Activated CD8-positive, alpha-beta memory T cell treated with anti-CD3 and anti-CD28 coated beads, Interleukin-2, amount 10 ng/mL, durations not matched to agents 7 days and 5 days (primary cell): ENCODE measurements around the gene CXCL14. TPM values are rescaled to one million over a fixed set of nuclear protein-coding genes. Genes with fewer than 3 reads are reported as not detected.

Source experiments
- ATAC-seq: fragments of 150-1000 bp; cut with Tn5 transposase; one replicate; pipeline ENCODE4 v1.10.0; 2021; ENCODE audit warnings: moderate library complexity
- CTCF ChIA-PET: fragments of 350-600 bp; sonication (Branson Sonifier 250); formaldehyde crosslinking; loops from one replicate; lab custom pipeline; 2021; ENCODE audit warnings: antibody characterized with exemption; lab: Charles Lee
- DNase-seq: peaks from one replicate; pipeline ENCODE4 v3.0.0-alpha.2; 2020
- H3K27ac Mint-ChIP-seq: one replicate; pipeline ENCODE4 v1.8.0; 2021; ENCODE audit warnings: mild to moderate bottlenecking, mixed read lengths
- H3K27me3 Mint-ChIP-seq: one replicate; pipeline ENCODE4 v1.8.0; 2021; ENCODE audit warnings: mixed read lengths
- H3K36me3 Mint-ChIP-seq: one replicate; pipeline ENCODE4 v1.8.0; 2021; ENCODE audit warnings: mild to moderate bottlenecking, mixed read lengths
- H3K4me1 Mint-ChIP-seq: one replicate; pipeline ENCODE4 v1.8.0; 2021; ENCODE audit warnings: mixed read lengths
- H3K4me3 Mint-ChIP-seq: one replicate; pipeline ENCODE4 v1.8.0; 2021; ENCODE audit warnings: mild to moderate bottlenecking, moderate library complexity, mixed read lengths
- H3K9me3 Mint-ChIP-seq: one replicate; pipeline ENCODE4 v1.8.0; 2022; ENCODE audit warnings: low read depth, mixed read lengths
- total RNA-seq, 2 experiments: library from RNA; stranded (reverse); gene quantifications; one replicate each; pipeline ENCODE4 v1.2.3, GENCODE V29; 2021

CXCL14 gene
- total RNA-seq, 2 experiments from 2014 or later = not detected

- Mint-ChIP-seq H3K4me3 (peak overlapping the region; percentile 86), H3K9me3 (no peaks in the 10 kb centered on the region), H3K27me3 (peaks cover 89% of the 10 kb centered on the region), H3K4me1 (peaks cover 10% of the 10 kb centered on the region), H3K27ac (peak overlapping the region; percentile 60), H3K36me3 (peaks cover 5% of the 10 kb centered on the region)
- CTCF ChIA-PET = interaction anchor here (0.7 to 4.2 kb wide), 5 partner anchors 16 to 86 kb away, joined by 3 to 16 read pairs (median 3); no protein-coding TSS in a partner anchor
- ATAC-seq = peak; percentile 58
- DNase-seq = no peak
Measured at GRCh38 chr5:135543485-135544304, 35.1 kb downstream of the CXCL14 start.

GRCh38 chr5:135543001-135543484 lies 35.7 kb downstream of the CXCL14 start:
- CTCF ChIA-PET = interaction anchor here (0.7 to 4.2 kb wide), 6 partner anchors 9 to 85 kb away, joined by 3 to 16 read pairs (median 4); no protein-coding TSS in a partner anchor
- Mint-ChIP-seq H3K36me3 (peaks cover 5% of the 10 kb centered on the region), H3K9me3 (no peaks in the 10 kb centered on the region), H3K4me3 (peak overlapping the region; percentile 78), H3K4me1 (peaks cover 10% of the 10 kb centered on the region), H3K27me3 (peaks cover 89% of the 10 kb centered on the region), H3K27ac (peak overlapping the region; percentile 60)
- DNase-seq = no peak
- ATAC-seq = no peak

- Mint-ChIP-seq H3K36me3 (peaks cover 5% of the 10 kb centered on the region), H3K27me3 (peaks cover 89% of the 10 kb centered on the region), H3K9me3 (no peaks in the 10 kb centered on the region), H3K27ac (no peak overlapping the region), H3K4me1 (peaks cover 10% of the 10 kb centered on the region), H3K4me3 (no peak overlapping the region)
- DNase-seq (no peak), ATAC-seq (no peak)
- CTCF ChIA-PET = interaction anchor here (1.0 to 4.2 kb wide), 6 partner anchors 9 to 84 kb away, joined by 3 to 16 read pairs (median 8); no protein-coding TSS in a partner anchor
Measured at GRCh38 chr5:135541807-135542502, 36.8 kb downstream of the CXCL14 start.

GRCh38 chr5:135539430-135540005 lies 39.3 kb downstream of the CXCL14 start:
- no peaks in the 10 kb centered on the region for H3K9me3 Mint-ChIP-seq

GRCh38 chr5:135538261-135538660 lies 40.5 kb downstream of the CXCL14 start:
- Mint-ChIP-seq H3K36me3 (peaks cover 3% of the 10 kb centered on the region), H3K4me3 (no peak overlapping the region), H3K4me1 (peaks cover 9% of the 10 kb centered on the region), H3K27ac (no peak overlapping the region), H3K9me3 (no peaks in the 10 kb centered on the region), H3K27me3 (peaks cover 93% of the 10 kb centered on the region)
- no peak for DNase-seq
- ATAC-seq = no peak
- CTCF ChIA-PET = interaction anchor here (1.8 kb wide), 1 partner anchor 28 kb away, joined by 6 read pairs; no protein-coding TSS in a partner anchor

More at GRCh38 chr5:135539430-135540005, 39.3 kb downstream of the CXCL14 start:
- Mint-ChIP-seq H3K27ac (no peak overlapping the region), H3K27me3 (peaks cover 88% of the 10 kb centered on the region), H3K4me1 (peaks cover 15% of the 10 kb centered on the region), H3K4me3 (no peak overlapping the region), H3K36me3 (peaks cover 5% of the 10 kb centered on the region)
- CTCF ChIA-PET = interaction anchor here (1.1 to 4.2 kb wide), 3 partner anchors 11 to 73 kb away, joined by 3 to 16 read pairs (median 10); no protein-coding TSS in a partner anchor
- ATAC-seq = no peak
- no peak for DNase-seq

GRCh38 chr5:135537745-135538144 lies 41.0 kb downstream of the CXCL14 start:
- no peaks in the 10 kb centered on the region for H3K36me3 Mint-ChIP-seq
- H3K9me3 Mint-ChIP-seq = no peaks in the 10 kb centered on the region
- no peak for ATAC-seq
- no peak overlapping the region for H3K4me3 Mint-ChIP-seq
- H3K27me3 Mint-ChIP-seq = peaks cover 93% of the 10 kb centered on the region
- DNase-seq = no peak
- H3K4me1 Mint-ChIP-seq = peaks cover 5% of the 10 kb centered on the region
- CTCF ChIA-PET = interaction anchor here (1.3 to 1.8 kb wide), 2 partner anchors 13 to 29 kb away, joined by 4 to 6 read pairs; no protein-coding TSS in a partner anchor
- H3K27ac Mint-ChIP-seq = no peak overlapping the region

- H3K36me3 Mint-ChIP-seq = no peaks in the 10 kb centered on the region
- peaks cover 5% of the 10 kb centered on the region for H3K4me1 Mint-ChIP-seq
- H3K9me3 Mint-ChIP-seq = no peaks in the 10 kb centered on the region
- H3K27ac Mint-ChIP-seq = no peak overlapping the region
- ATAC-seq = no peak
- CTCF ChIA-PET = interaction anchor here (1.3 to 1.8 kb wide), 2 partner anchors 14 to 29 kb away, joined by 4 to 6 read pairs; no protein-coding TSS in a partner anchor
- no peak overlapping the region for H3K4me3 Mint-ChIP-seq
- DNase-seq = no peak
- peaks cover 93% of the 10 kb centered on the region for H3K27me3 Mint-ChIP-seq
Measured at GRCh38 chr5:135537271-135537670, 41.5 kb downstream of the CXCL14 start.

GRCh38 chr5:135535820-135536801 lies 42.7 kb downstream of the CXCL14 start, which contains the start of gene NEUROG1:
TSS of gene NEUROG1 (minus strand) at chr5:135535964. CDS start at chr5:135535690, 274 bp downstream.
- Mint-ChIP-seq H3K9me3 (no peaks in the 10 kb centered on the region), H3K4me1 (peaks cover 5% of the 10 kb centered on the region), H3K4me3 (no peak within 1 kb of the TSS), H3K27me3 (peaks cover 92% of the 10 kb centered on the region), H3K27ac (peak within 1 kb of the TSS; percentile 3), H3K36me3 (no peaks in the 10 kb centered on the region)
- CTCF ChIA-PET = no interaction called here
- no peak for DNase-seq
- ATAC-seq = no peak

GRCh38 chr5:135535420-135535819 lies 43.4 kb downstream of the CXCL14 start:
- CTCF ChIA-PET = no interaction called here
- no peak overlapping the region for H3K4me3 Mint-ChIP-seq
- no peak for ATAC-seq
- no peaks in the 10 kb centered on the region for H3K36me3 Mint-ChIP-seq
- H3K27me3 Mint-ChIP-seq = peaks cover 91% of the 10 kb centered on the region
- H3K9me3 Mint-ChIP-seq = no peaks in the 10 kb centered on the region
- no peak overlapping the region for H3K27ac Mint-ChIP-seq
- peaks cover 5% of the 10 kb centered on the region for H3K4me1 Mint-ChIP-seq
- DNase-seq = no peak

- CTCF ChIA-PET = no interaction called here
- no peak for DNase-seq
- peaks cover 5% of the 10 kb centered on the region for H3K4me1 Mint-ChIP-seq
- no peaks in the 10 kb centered on the region for H3K36me3 Mint-ChIP-seq
- peaks cover 91% of the 10 kb centered on the region for H3K27me3 Mint-ChIP-seq
- no peak overlapping the region for H3K27ac Mint-ChIP-seq
- peak; percentile 12 for ATAC-seq
- H3K9me3 Mint-ChIP-seq = no peaks in the 10 kb centered on the region
- H3K4me3 Mint-ChIP-seq = no peak overlapping the region
Measured at GRCh38 chr5:135534609-135535419, 44.0 kb downstream of the CXCL14 start.

GRCh38 chr5:135533794-135534193 lies 45.0 kb downstream of the CXCL14 start:
- H3K27me3 Mint-ChIP-seq = peaks cover 89% of the 10 kb centered on the region
- ATAC-seq (no peak), DNase-seq (no peak)
- no peaks in the 10 kb centered on the region for H3K9me3 Mint-ChIP-seq
- CTCF ChIA-PET = interaction anchor here (1.5 to 2.7 kb wide), 4 partner anchors 18 to 67 kb away, joined by 3 to 11 read pairs (median 5); no protein-coding TSS in a partner anchor
- H3K36me3 Mint-ChIP-seq = no peaks in the 10 kb centered on the region
- H3K27ac Mint-ChIP-seq = no peak overlapping the region
- H3K4me1 Mint-ChIP-seq = peaks cover 5% of the 10 kb centered on the region
- H3K4me3 Mint-ChIP-seq = no peak overlapping the region
